ENCODE results near the gene ABR. TPM values are rescaled to one million over a fixed set of nuclear protein-coding genes. Genes with fewer than 3 reads are reported as not detected.

ABR gene
- total RNA-seq, 1 experiment from 2014 or later, result 35.4 TPM

- Histone ChIP-seq H3K4me2 (ENCODE audit: low read length) (peak overlapping the region; percentile 99), H3K27ac (ENCODE audit: low read length) (peak overlapping the region; percentile 100), H3K36me3 (ENCODE audit: low read depth, low read length) (no peaks in the 10 kb centered on the region), H3K4me1 (ENCODE audit: insufficient read depth, low read length) (peaks cover 41% of the 10 kb centered on the region), H3K4me3 (ENCODE audit: low read length) (peak overlapping the region; percentile 80), H3K27me3 (ENCODE audit: low read length) (no peaks in the 10 kb centered on the region), H3F3A (ENCODE audit: low read length, unreplicated experiment) (no peaks in the 10 kb centered on the region), H3K79me2 (ENCODE audit: low read length) (peaks cover 41% of the 10 kb centered on the region), H4K20me1 (ENCODE audit: low read length) (no peaks in the 10 kb centered on the region), H3K9ac (ENCODE audit: low read length) (peak overlapping the region; percentile 91), H2AFZ (ENCODE audit: low read length) (peak overlapping the region; percentile 63; the same call in 1 of the 2 replicates), H3K9me2 (replicated peaks; ENCODE audit: low read length) (no peaks in the 10 kb centered on the region), H3K9me3 (ENCODE audit: low read length) (no peaks in the 10 kb centered on the region)
- no peak for TF ChIP-seq CTCF (conservative IDR thresholded peaks at IDR 0.05; ENCODE audit: low read depth, low read length)
- TF ChIP-seq EZH2phosphoT487 (IDR thresholded peaks at IDR 0.05; ENCODE audit: borderline replicate concordance, low read length), result no peak
- no peak for TF ChIP-seq EZH2 (IDR thresholded peaks at IDR 0.05; ENCODE audit: low read length, unreplicated experiment)
- BruUV-seq (replicated peaks), result no TSS peak
- ATAC-seq (peak; percentile 9), DNase-seq (no peak)
- intact Hi-C loops (cut with micrococcal nuclease), result no loop called here
- POLR2A ChIA-PET (ENCODE audit: unreplicated experiment), result no interaction called here
- CTCF ChIA-PET, result no interaction called here
These were observed 71.4 kb downstream of the ABR start for GRCh38 chr17:1108478-1108764.

- peaks cover 41% of the 10 kb centered on the region for H3K4me1 ChIP-seq (ENCODE audit: insufficient read depth, low read length)
- POLR2A ChIA-PET (ENCODE audit: unreplicated experiment), result no interaction called here
- H2AFZ ChIP-seq (ENCODE audit: low read length), result no peak overlapping the region
- H3K27ac ChIP-seq (ENCODE audit: low read length), result peak overlapping the region; percentile 100
- H3K27me3 ChIP-seq (ENCODE audit: low read length), result no peaks in the 10 kb centered on the region
- H3K36me3 ChIP-seq (ENCODE audit: low read depth, low read length), result no peaks in the 10 kb centered on the region
- TF ChIP-seq EZH2 (IDR thresholded peaks at IDR 0.05; ENCODE audit: low read length, unreplicated experiment) (no peak), EZH2phosphoT487 (IDR thresholded peaks at IDR 0.05; ENCODE audit: borderline replicate concordance, low read length) (no peak), CTCF (conservative IDR thresholded peaks at IDR 0.05; ENCODE audit: low read depth, low read length) (no peak)
- H3K4me2 ChIP-seq (ENCODE audit: low read length), result peak overlapping the region; percentile 99
- CTCF ChIA-PET, result interaction anchor here (0.6 kb wide), 1 partner anchor 33 kb away, joined by 4 read pairs; no protein-coding TSS in a partner anchor
- H3K9me3 ChIP-seq (ENCODE audit: low read length), result no peaks in the 10 kb centered on the region
- peak overlapping the region; percentile 91 for H3K9ac ChIP-seq (ENCODE audit: low read length)
- H4K20me1 ChIP-seq (ENCODE audit: low read length), result no peaks in the 10 kb centered on the region
- ATAC-seq, result no peak; the same call in 1 of the 2 replicates
- peak overlapping the region; percentile 80 for H3K4me3 ChIP-seq (ENCODE audit: low read length)
- H3K79me2 ChIP-seq (ENCODE audit: low read length), result peaks cover 46% of the 10 kb centered on the region
- DNase-seq, result no peak
- H3F3A ChIP-seq (ENCODE audit: low read length, unreplicated experiment), result no peaks in the 10 kb centered on the region
- intact Hi-C loops (cut with micrococcal nuclease), result no loop called here
- H3K9me2 ChIP-seq (replicated peaks; ENCODE audit: low read length), result no peaks in the 10 kb centered on the region
- BruUV-seq (replicated peaks), result no TSS peak
These were observed 71.9 kb downstream of the ABR start for GRCh38 chr17:1107777-1108477.

GRCh38 chr17:1107083-1107776 lies 72.6 kb downstream of the ABR start:
- H3K4me3 ChIP-seq (ENCODE audit: low read length), result peak overlapping the region; percentile 80
- BruUV-seq (replicated peaks), result no TSS peak
- H3K36me3 ChIP-seq (ENCODE audit: low read depth, low read length), result no peaks in the 10 kb centered on the region
- peak overlapping the region; percentile 91; the same call in 1 of the 2 replicates for H3K9ac ChIP-seq (ENCODE audit: low read length)
- H3K9me3 ChIP-seq (ENCODE audit: low read length), result no peaks in the 10 kb centered on the region
- peaks cover 40% of the 10 kb centered on the region for H3K4me1 ChIP-seq (ENCODE audit: insufficient read depth, low read length)
- peaks cover 47% of the 10 kb centered on the region for H3K79me2 ChIP-seq (ENCODE audit: low read length)
- TF ChIP-seq EZH2phosphoT487 (IDR thresholded peaks at IDR 0.05; ENCODE audit: borderline replicate concordance, low read length), result no peak
- no peak for TF ChIP-seq CTCF (conservative IDR thresholded peaks at IDR 0.05; ENCODE audit: low read depth, low read length)
- TF ChIP-seq EZH2 (IDR thresholded peaks at IDR 0.05; ENCODE audit: low read length, unreplicated experiment), result no peak
- H4K20me1 ChIP-seq (ENCODE audit: low read length), result no peaks in the 10 kb centered on the region
- H2AFZ ChIP-seq (ENCODE audit: low read length), result no peak overlapping the region
- intact Hi-C loops (cut with micrococcal nuclease), result no loop called here
- no peaks in the 10 kb centered on the region for H3K27me3 ChIP-seq (ENCODE audit: low read length)
- peak overlapping the region; percentile 99 for H3K4me2 ChIP-seq (ENCODE audit: low read length)
- H3F3A ChIP-seq (ENCODE audit: low read length, unreplicated experiment), result no peaks in the 10 kb centered on the region
- ATAC-seq (no peak), DNase-seq (no peak)
- no peaks in the 10 kb centered on the region for H3K9me2 ChIP-seq (replicated peaks; ENCODE audit: low read length)
- ChIA-PET CTCF (interaction anchor here (0.6 kb wide), 1 partner anchor 33 kb away, joined by 4 read pairs; no protein-coding TSS in a partner anchor), POLR2A (ENCODE audit: unreplicated experiment) (no interaction called here)
- no peak overlapping the region for H3K27ac ChIP-seq (ENCODE audit: low read length)
